GM18498 (cell line): ENCODE data around the gene DUOX1.
"Not testable (repeated sequence)": the region's sequence is repeated elsewhere in the genome, so short reads cannot be mapped to it uniquely, and the experiment has no call there.

ENCODE experiments used
- ATAC-seq: cut with Tn5 transposase; IDR thresholded peaks from one replicate; pipeline ENCODE4 v1.9.1; 2021; ENCODE audit warnings: mild to moderate bottlenecking, moderate library complexity; ENCODE audit not compliant: unreplicated experiment

Gene DUOX1

GRCh38 chr15:45129651-45130129, at the start of gene DUOX1, which contains the start of gene DUOXA1:
Gene DUOX1, plus strand, starts transcription at chr15:45129994. Its CDS starts 1,973 bp downstream, at chr15:45131967.
Gene DUOXA1, minus strand, starts transcription at chr15:45129879. Its CDS starts 6,865 bp downstream, at chr15:45123014.
- ATAC-seq, result no peak

DNA sequence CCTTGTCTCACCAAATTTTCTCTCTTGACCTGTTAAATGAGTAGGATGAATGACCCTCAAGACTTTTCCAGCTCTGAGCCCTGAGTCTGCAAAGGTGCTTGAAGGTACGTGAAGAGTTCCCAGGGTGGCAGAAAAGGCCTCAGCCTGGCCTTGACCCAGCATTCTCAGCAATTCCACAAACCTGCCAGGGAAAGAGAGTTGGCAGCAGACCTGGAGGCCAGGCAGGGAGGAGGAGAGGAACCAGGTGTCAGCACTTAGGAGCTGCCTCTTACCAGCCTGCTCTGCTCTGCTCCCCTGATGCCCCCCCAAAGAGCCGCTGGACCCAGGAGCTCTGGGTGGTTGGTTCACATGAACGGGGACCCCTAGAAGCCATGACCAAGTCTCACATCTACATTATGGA, 49.2 kb upstream of the DUOX1 start:
- ATAC-seq, result not testable (repeated sequence)

GRCh38 chr15:45082412-45082811, 47.4 kb upstream of the DUOX1 start:
- ATAC-seq, result not testable (repeated sequence)

DNA sequence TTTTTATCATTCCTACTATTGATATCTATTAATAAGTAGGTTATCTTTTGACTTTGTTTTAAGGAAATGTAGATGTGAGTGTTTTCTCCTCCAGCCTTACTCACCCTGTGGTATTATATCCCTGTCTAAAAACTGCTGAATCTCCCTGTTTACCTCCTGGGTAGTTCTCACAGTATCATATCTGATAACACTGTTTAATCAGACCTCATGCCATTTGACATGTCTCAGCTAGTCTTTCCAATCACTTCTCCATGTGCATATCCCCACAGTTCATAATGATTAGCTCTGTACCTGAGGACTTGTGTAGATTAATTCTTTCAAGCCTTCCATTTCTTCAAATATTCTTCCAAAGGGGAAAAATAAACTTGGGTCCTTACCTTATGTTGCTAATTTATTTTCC, 46.6 kb upstream of the DUOX1 start:
- no peak for ATAC-seq

DNA sequence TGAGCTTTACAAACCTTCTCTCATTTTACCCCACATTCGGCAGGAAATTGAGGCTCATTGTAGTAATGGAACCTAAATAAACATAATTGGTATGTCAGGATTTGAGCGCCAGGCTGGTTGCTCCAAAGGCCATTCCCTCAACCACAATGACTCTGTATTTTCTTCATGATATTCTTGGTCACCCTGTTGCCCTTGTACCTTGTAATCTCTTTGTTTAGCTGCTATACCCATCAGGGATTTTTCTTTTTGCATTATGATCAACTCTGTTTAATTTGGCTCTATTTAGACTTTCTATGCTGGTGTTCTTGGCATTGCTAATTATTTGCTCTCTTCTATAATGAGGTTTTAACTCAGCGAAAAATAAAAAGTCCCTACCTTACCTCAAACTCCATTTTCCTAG, 45.6 kb upstream of the DUOX1 start:
- ATAC-seq, result no peak

- no peak for ATAC-seq
These were observed 42.3 kb upstream of the DUOX1 start for GRCh38 chr15:45087513-45087912.

DNA sequence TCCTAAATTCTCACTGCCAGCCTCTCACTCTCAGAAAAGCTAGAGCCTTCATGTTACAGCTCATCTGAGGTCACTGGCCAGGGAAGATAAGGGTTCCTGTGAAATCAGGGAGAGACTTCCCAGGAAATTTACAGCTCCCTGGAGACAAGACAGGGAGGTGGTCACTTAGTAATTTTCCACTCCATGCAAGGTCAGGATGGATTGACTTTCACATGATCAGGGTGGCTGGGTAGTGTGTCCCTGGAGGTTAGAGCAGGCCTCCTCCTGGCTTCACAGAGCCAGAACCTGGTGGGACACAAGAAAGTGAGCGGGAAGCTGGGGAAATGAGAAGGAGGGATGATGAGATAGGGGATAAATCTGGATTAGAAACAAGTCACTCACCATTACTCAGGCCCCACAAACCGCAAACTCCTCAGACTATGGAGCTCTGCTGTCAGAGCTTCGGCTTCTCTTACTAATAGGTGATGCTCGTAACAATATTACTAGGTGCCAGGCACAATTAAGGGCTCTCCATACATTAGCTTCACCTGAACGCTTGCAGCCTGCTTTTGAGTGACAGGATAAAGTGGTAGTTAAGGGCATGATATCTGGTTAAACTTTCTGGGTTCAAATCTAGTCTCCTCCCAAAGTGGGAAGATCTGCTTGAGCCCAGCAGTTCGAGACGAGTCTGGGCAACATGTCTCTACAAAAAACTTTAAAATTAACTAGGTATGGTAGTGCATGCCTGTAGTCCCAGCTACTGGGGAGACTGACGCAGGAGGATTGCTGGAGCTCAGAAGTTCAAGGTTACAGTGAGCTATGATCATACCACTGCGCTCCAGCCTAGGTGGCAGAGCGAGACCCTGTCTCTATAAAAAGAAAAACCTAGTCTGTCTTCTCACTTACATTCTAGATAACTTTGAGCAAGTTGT, 40.7 kb upstream of the DUOX1 start:
- no peak for ATAC-seq

DNA sequence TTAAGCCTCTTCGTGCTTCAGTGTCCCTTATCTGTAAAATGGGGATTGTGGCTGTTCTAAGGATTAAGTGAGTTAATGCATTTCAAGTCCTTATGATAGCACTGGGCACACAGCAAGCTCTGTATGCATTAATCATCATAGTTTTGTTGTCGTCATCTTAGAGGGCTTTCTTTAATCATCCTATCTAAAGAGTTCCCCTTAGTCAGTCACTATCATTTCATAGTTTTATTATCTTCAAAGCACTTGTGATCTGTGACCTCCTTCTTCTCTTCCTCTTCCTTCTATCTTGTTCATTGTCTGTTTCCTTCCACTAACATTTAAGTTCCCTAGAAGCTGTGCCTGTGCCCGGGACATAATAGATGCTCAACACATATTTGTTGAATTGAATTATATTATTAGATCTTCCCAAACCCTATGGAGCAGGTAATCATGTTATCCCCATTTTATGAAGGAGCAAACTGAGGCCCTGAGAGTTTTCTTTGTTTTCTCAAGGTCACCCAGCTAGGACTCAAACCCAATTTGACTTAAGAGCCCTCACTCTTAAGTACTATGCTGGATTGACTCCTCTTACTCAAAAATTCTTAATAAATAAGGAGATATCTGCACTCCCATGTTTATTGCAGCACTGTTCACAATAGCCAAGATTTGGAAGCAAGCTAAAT, 40.0 kb upstream of the DUOX1 start:
- ATAC-seq, result no peak

DNA sequence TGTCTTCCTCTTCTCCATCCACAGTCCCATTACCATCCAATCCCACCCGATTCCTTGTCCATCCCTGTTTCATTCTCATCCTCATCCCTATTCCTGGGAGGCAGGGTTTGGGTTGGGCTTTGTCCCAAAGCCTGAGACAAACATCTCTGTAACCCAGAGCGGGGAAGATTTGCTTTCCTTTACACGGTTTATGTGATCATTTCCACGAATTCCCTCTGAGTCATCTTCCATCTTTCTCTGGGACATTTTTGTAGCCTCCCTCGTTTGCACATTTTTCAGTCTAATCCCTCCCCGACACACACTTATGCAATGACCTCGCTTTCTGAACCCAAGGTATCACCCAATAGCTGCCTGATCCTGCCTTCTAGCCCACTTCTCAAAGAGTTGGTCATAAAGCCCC, 38.6 kb upstream of the DUOX1 start:
- ATAC-seq, result no peak

- no peak for ATAC-seq
These were observed 38.2 kb upstream of the DUOX1 start for GRCh38 chr15:45091576-45091975.

GRCh38 chr15:45093013-45093412, 36.8 kb upstream of the DUOX1 start:
- ATAC-seq, result no peak

GRCh38 chr15:45093622-45094357, 36.0 kb upstream of the DUOX1 start:
- ATAC-seq, result no peak

DNA sequence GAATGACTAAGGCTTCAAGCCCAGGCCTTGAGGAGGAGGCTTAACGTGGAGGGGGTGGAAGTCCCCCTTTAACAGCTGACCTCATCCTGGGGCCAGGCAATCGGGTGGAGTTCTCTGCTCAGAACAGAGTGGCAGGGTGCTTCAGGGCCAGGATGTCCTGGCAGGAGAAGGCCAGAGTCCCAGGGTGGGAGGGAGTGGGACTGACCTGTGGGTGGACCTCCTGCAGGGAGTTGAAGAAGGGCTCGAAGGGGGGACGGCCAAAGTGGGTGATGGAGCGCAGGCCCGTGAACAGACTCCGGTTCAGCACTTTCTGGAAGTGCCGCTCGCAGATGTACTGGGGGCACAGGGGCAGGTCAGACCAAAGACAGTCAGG, 35.5 kb upstream of the DUOX1 start:
- ATAC-seq, result no peak

DNA sequence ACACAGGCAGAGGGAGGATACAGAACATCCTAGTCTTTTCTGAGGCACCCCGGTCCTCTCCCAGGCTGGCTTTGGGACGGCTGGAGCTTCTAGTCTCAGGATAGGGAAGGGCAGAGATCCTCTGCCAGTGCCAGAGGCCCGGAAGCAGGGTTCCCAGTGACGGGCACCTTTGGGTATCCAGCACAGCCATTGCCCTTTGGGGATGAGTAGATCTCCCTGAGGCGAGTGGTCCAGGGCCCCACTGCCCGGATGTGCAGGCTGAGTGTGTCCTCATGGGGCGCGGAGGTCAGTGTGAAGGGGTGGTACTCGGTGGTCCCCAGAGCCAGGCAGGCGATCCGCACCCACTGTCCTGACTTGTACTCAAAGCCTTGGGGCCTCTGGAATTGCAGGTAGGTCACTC, 34.1 kb upstream of the DUOX1 start:
- no peak for ATAC-seq

DNA sequence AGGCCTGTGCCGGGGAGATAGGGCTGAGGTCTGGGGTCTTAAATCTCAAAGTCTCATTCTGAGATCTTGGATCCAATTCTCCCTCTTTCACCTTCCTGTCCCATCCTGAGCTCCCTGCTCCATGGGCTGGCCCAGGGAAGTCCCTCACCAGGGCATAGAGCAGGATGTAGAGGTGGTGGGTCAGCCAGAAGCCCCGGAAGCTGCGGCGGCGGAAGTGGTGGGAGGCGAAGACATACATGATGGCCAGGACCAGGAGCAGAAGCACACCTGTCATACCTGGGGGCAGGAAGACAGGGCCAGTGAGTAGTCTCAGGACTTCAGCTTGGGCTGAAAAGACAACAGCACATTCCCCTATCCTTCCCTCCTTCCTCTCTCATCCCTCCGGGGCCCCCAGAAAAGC, 32.3 kb upstream of the DUOX1 start:
- ATAC-seq, result no peak

DNA sequence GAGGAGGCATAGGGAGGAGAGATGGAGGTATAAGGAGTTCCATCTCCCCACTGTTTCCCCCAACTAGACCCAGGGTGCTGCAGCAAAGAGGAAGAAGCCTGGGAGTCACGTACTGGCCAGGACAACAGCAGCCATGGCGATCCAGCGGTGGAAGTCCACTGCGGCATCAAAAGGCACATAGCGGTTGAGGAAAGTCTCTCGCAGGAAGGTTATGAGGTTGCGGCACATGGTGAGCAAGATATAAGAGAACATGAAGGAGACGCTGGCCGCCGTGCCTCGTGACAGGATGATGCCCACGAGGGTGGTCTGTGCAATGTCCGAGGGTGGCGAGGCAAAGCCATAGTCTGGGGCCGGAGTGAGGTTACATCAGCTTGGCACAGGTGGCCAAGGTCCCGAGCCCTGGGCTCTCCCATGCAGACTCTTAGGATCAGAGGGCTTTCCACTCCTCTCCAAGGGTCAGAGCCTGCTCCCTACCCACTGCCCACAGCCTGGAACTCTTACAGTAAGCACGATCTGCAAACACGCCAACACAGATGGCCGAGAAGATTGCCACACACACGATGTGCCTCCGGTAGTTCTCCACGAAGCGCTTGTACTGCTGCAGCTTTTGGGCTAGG, 30.1 kb upstream of the DUOX1 start:
- ATAC-seq, result no peak

GRCh38 chr15:45100884-45101625, 28.7 kb upstream of the DUOX1 start:
- ATAC-seq, result no peak

GRCh38 chr15:45101749-45102148, 28.0 kb upstream of the DUOX1 start:
- no peak for ATAC-seq

DNA sequence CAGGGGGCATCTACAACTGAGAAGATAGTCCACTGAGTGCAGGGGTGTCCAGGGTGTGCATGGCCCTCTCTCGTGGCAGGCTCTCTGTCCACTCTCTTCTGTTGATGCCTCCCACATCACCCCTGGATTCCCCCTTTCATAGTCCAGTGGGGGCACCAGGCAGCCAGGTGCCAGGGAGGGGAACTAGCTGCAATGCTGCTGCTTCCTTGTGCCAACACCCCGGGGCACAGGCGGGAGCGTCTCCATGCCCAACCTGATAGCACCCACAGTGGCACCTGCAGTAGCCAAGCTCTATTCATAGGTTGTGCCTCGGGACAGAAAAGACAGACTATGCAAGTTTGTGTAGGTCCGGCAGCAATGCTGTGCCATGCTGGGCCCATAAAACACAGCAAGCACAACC, 27.6 kb upstream of the DUOX1 start:
- no peak for ATAC-seq

DNA sequence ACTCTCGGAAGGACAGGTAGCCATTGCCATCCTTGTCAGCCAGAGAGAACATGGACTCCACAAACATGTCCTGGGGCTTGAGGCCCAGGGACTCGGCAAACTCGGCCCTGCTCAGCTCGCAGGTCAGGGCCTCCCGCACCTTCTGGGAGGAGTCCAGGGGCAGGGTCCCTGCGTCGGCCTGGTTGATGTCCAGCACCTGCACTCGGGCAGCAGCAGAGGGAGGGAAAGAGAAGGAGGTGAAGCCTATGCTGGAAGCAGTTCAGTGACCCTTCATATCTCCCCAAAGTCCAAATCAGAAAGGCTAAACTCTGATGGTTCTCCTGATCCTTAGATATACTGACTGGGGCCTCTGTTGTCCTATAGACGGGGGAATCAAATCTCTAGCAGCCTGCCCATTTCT, 25.6 kb upstream of the DUOX1 start:
- ATAC-seq, result not testable (repeated sequence)
